ENCODE data around the gene PTPRM. TPM values are rescaled to one million over a fixed set of nuclear protein-coding genes. Genes with fewer than 3 reads are reported as not detected.

Gene PTPRM
- total RNA-seq, 1 experiment from 2014 or later = 6.2 TPM

GRCh38 chr18:7957297-7957696, 390.2 kb downstream of the PTPRM start:
- no peak overlapping the region for H3K56ac ChIP-seq (ENCODE audit: insufficient read length, low read depth, low read length)
- H3K18ac ChIP-seq (ENCODE audit: insufficient read length, low read depth, low read length) = no peak overlapping the region
- no peak overlapping the region for H3K9ac ChIP-seq (ENCODE audit: extremely low read depth, insufficient read length, low read length)
- no peaks in the 10 kb centered on the region for H4K20me1 ChIP-seq (ENCODE audit: control insufficient read depth, insufficient read depth, insufficient read length)
- no peak overlapping the region for H2BK120ac ChIP-seq (ENCODE audit: low read depth, low read length, poor library complexity, severe bottlenecking)
- no peak overlapping the region for H4K5ac ChIP-seq (ENCODE audit: insufficient read length, low read depth, low read length)
- Mint-ChIP-seq H3K27ac (0 out of 7 replicates have a peak overlapping the region, but pooled peaks of 1 of the 3 experiments have one; percentile 23), H3K27me3 (ENCODE audit: low read depth) (no peaks in the 10 kb centered on the region), H3K36me3 (ENCODE audit: insufficient read depth in 1 of 3, low read depth in 3 of 3) (no peaks in the 10 kb centered on the region; a peak in 1 of 7 replicates), H3K4me3 (no peak overlapping the region), H3K4me1 (peaks cover 5 to 7% of the 10 kb centered on the region in 2 experiments; a peak in 3 of 4 replicates), H3K9me3 (no peaks in the 10 kb centered on the region)
- H3K79me2 ChIP-seq (ENCODE audit: insufficient read depth, low read length) = no peaks in the 10 kb centered on the region
- no peaks in the 10 kb centered on the region for H3K79me1 ChIP-seq (ENCODE audit: insufficient read depth, low read depth, low read length, poor library complexity, severe bottlenecking)
- peaks cover 5% of the 10 kb centered on the region for H3K4me1 ChIP-seq (ENCODE audit: insufficient read depth, low read length)
- no peak overlapping the region for H2BK20ac ChIP-seq (ENCODE audit: low read depth, low read length, poor library complexity, severe bottlenecking)
- DNase-seq = no peak
- no peak overlapping the region for H2BK12ac ChIP-seq (ENCODE audit: insufficient read length, low read depth, low read length)
- H2AFZ ChIP-seq (ENCODE audit: low read length) = no peak overlapping the region
- H3K4me2 ChIP-seq (ENCODE audit: insufficient read depth, insufficient read length, low read length) = no peak overlapping the region
- H4K91ac ChIP-seq (ENCODE audit: insufficient read length, low read depth, low read length) = no peak overlapping the region
- no peaks in the 10 kb centered on the region for H3K23me2 ChIP-seq (ENCODE audit: insufficient read length, low read depth, low read length, poor library complexity, severe bottlenecking)
- H3K14ac ChIP-seq (ENCODE audit: insufficient read depth, low read length) = no peak overlapping the region
- H3K27me3 ChIP-seq (ENCODE audit: insufficient read depth, low read length) = no peaks in the 10 kb centered on the region
- no peak overlapping the region for H3K4ac ChIP-seq (ENCODE audit: low read depth, low read length)
- WGBS (ENCODE audit: extremely low coverage, insufficient read length, low lambda C conversion rate) = no CpG with 5 or more reads among the region's 3 CpGs
- H3K9me3 ChIP-seq (ENCODE audit: control insufficient read depth, low read depth, low read length) = no peaks in the 10 kb centered on the region
- H2AK5ac ChIP-seq (ENCODE audit: insufficient read length, low read length) = no peak overlapping the region
- no peak overlapping the region for H4K8ac ChIP-seq (replicated peaks; ENCODE audit: insufficient read length, low read depth, low read length)
- no peak overlapping the region for H3K27ac ChIP-seq (ENCODE audit: insufficient read length, low read depth, low read length)
- H2BK15ac ChIP-seq (ENCODE audit: low read depth, low read length) = no peak overlapping the region
- H3T11ph ChIP-seq (ENCODE audit: low read length) = no peak overlapping the region
- H3K23ac ChIP-seq (ENCODE audit: insufficient read length, low read depth, low read length) = no peak overlapping the region
- TF ChIP-seq CTCF (conservative IDR thresholded peaks at IDR 0.05) = no peak
- H2BK5ac ChIP-seq (ENCODE audit: insufficient read length, low read length) = no peak overlapping the region
